Gastroesophageal sphincter (tissue), 4 donors: ENCODE data around the gene LIX1L. TPM values are rescaled to one million over a fixed set of nuclear protein-coding genes. Genes with fewer than 3 reads are reported as not detected.
"Not testable (repeated sequence)": the region's sequence is repeated elsewhere in the genome, so short reads cannot be mapped to it uniquely, and the experiment has no call there.

Experiments used
- ATAC-seq: fragments of 150-250 bp; one replicate; pipeline ENCODE4 v1.9.1; 2016; ENCODE audit warnings: mild to moderate bottlenecking, moderate library complexity
- H3K27ac ChIP-seq, 4 donors: fragments of 200-600 bp; sonication (generic) in 3 of 4; 1 replicate in 3 of 4; 2 replicates in 1 of 4; pipeline ENCODE4 v1.5.1; 2016 to 2019
- H3K27me3 ChIP-seq: fragments of 200-600 bp; sonication (generic); one replicate; pipeline ENCODE4 v1.5.1; 2019
- H3K36me3 ChIP-seq, 2 donors: fragments of 200-600 bp; sonication (generic); one replicate each; pipeline ENCODE4 v1.5.1; 2019; ENCODE audit warnings: control low read depth in 1 of 2
- H3K4me1 ChIP-seq, 3 donors: fragments of 200-600 bp; sonication (generic); 1 replicate in 2 of 3; 2 replicates in 1 of 3; pipeline ENCODE4 v1.5.1; 2016 to 2019; ENCODE audit warnings: control low read depth in 2 of 3
- H3K4me3 ChIP-seq, 2 donors: fragments of 200-600 bp; sonication (generic); one replicate each; pipeline ENCODE4 v1.5.1; 2019; ENCODE audit warnings: mild to moderate bottlenecking in 1 of 2, moderate library complexity in 1 of 2
- H3K9me3 ChIP-seq, 3 donors: fragments of 200-600 bp; sonication (generic); one replicate each; pipeline ENCODE4 v1.5.1; 2017 to 2019; ENCODE audit warnings: control low read depth in 2 of 3
- CTCF ChIP-seq, 4 experiments: fragments of 200-600 bp in 2 of 4; fragments of 450-650 bp in 2 of 4; sonication (generic) in 1 of 4; IDR thresholded peaks; one replicate each; pipeline ENCODE4 v1.5.1; 2017 to 2019; ENCODE audit warnings: antibody characterized with exemption in 4 of 4, mild to moderate bottlenecking in 2 of 4, moderate library complexity in 2 of 4
- EP300 ChIP-seq: sonication (generic); formaldehyde crosslinking; IDR thresholded peaks from one replicate; pipeline ENCODE4 v1.6.1; 2017; ENCODE audit warnings: antibody characterized with exemption, mild to moderate bottlenecking
- POLR2A ChIP-seq, 2 donors: fragments of 450-650 bp; IDR thresholded peaks; one replicate each; pipeline ENCODE4 v1.6.1; 2017; ENCODE audit warnings: antibody characterized with exemption in 2 of 2, mild to moderate bottlenecking in 2 of 2, moderate library complexity in 1 of 2
- POLR2AphosphoS5 ChIP-seq: sonication (generic); formaldehyde crosslinking; IDR thresholded peaks from one replicate; pipeline ENCODE4 v1.6.1; 2017; ENCODE audit warnings: antibody characterized with exemption
- WGBS, 2 donors: methylation state at CpG; one replicate each; pipeline ENCODE4 v1.1.5; 2018; ENCODE audit warnings: low coverage in 1 of 2; 5-methylcytosine and 5-hydroxymethylcytosine counted together
- total RNA-seq, 4 donors: library from RNA; depleted of rRNA; stranded (reverse); fragments of >200 nt; gene quantifications; one replicate each; pipeline ENCODE4 v1.1.0, GENCODE V29; 2016

LIX1L gene
- total RNA-seq, 4 donors from 2014 or later, result 37.8 to 53.5 (median 45.3) TPM

GRCh38 chr1:145927063-145927886 lies 30.5 kb downstream of the LIX1L start, which contains the start of gene RBM8A:
RBM8A (minus strand) TSS chr1:145927484; CDS start chr1:145927426, 58 bp downstream.
- Histone ChIP-seq H3K4me3 (peak within 1 kb of the TSS; percentile 64 to 77), H3K9me3 (no peaks in the 10 kb centered on the region), H3K36me3 (peaks cover 0 to 45% of the 10 kb centered on the region in 2 donors), H3K27me3 (no peaks in the 10 kb centered on the region), H3K27ac (peak within 1 kb of the TSS; percentile 88 to 98 (median 90)), H3K4me1 (peaks cover 3 to 24% (median 8%) of the 10 kb centered on the region in 3 donors)
- TF ChIP-seq EP300, result no peak
- TF ChIP-seq POLR2AphosphoS5, result peak; percentile 99
- peak; percentile 39 to 78 (median 64) for TF ChIP-seq CTCF (IDR thresholded peaks at IDR 0.05)
- peak; percentile 95 for TF ChIP-seq POLR2A (IDR thresholded peaks at IDR 0.05)
- ATAC-seq, result peak; percentile 100
- 0 to 1% methylated on average over 32 to 37 of the region's 41 CpGs for WGBS, 2 donors

GRCh38 chr1:145926686-145927062 lies 31.1 kb downstream of the LIX1L start:
- peak overlapping the region; percentile 88 to 98 (median 90) for H3K27ac ChIP-seq
- H3K4me1 ChIP-seq, result peaks cover 3 to 24% (median 8%) of the 10 kb centered on the region in 3 donors
- TF ChIP-seq EP300, result no peak
- no peak for TF ChIP-seq POLR2AphosphoS5
- TF ChIP-seq CTCF (IDR thresholded peaks at IDR 0.05), result no peak
- no peak for TF ChIP-seq POLR2A (IDR thresholded peaks at IDR 0.05)
- H3K27me3 ChIP-seq, result no peaks in the 10 kb centered on the region
- no peak for ATAC-seq
- H3K4me3 ChIP-seq, result peak overlapping the region; percentile 64 to 77
- 5 to 8% methylated on average over 18 to 19 of the region's 19 CpGs for WGBS, 2 donors
- H3K9me3 ChIP-seq, result no peaks in the 10 kb centered on the region
- H3K36me3 ChIP-seq, result peaks cover 0 to 42% of the 10 kb centered on the region in 2 donors

- H3K36me3 ChIP-seq, result peaks cover 0 to 30% of the 10 kb centered on the region in 2 donors
- H3K27me3 ChIP-seq, result no peaks in the 10 kb centered on the region
- peaks cover 7 to 37% (median 24%) of the 10 kb centered on the region in 3 donors for H3K4me1 ChIP-seq
- no peak for ATAC-seq
- H3K27ac ChIP-seq, result no peak overlapping the region
- H3K4me3 ChIP-seq, result no peak overlapping the region
- no peaks in the 10 kb centered on the region for H3K9me3 ChIP-seq
- WGBS, 2 donors, result 58 to 61% methylated on average over 2 of the region's 2 CpGs
- no peak for TF ChIP-seq EP300
- no peak for TF ChIP-seq POLR2A (IDR thresholded peaks at IDR 0.05)
- TF ChIP-seq POLR2AphosphoS5, result no peak
- TF ChIP-seq CTCF (IDR thresholded peaks at IDR 0.05), result no peak
Observed at GRCh38 chr1:145922266-145922665, 35.6 kb downstream of the LIX1L start.

GRCh38 chr1:145920297-145920696 lies 37.5 kb downstream of the LIX1L start:
- Histone ChIP-seq H3K4me1 (peaks cover 3 to 35% (median 22%) of the 10 kb centered on the region in 3 donors), H3K4me3 (peak overlapping the region in 1 of 2 donors; percentile 81), H3K36me3 (peaks cover 0 to 40% of the 10 kb centered on the region in 2 donors)
- not testable (repeated sequence) for H3K9me3 ChIP-seq, ATAC-seq, H3K27me3 ChIP-seq, H3K27ac ChIP-seq
- 88 to 95% methylated on average over 2 to 3 of the region's 4 CpGs for WGBS, 2 donors

GRCh38 chr1:145918992-145919939 lies 38.6 kb downstream of the LIX1L start:
- Histone ChIP-seq H3K27me3 (no peaks in the 10 kb centered on the region), H3K9me3 (no peaks in the 10 kb centered on the region), H3K4me3 (peak overlapping the region; percentile 74 to 81), H3K4me1 (peaks cover 3 to 35% (median 22%) of the 10 kb centered on the region in 3 donors), H3K36me3 (peaks cover 0 to 50% of the 10 kb centered on the region in 2 donors), H3K27ac (peak overlapping the region; percentile 43 to 92 (median 87))
- TF ChIP-seq POLR2AphosphoS5 (no peak), POLR2A (IDR thresholded peaks at IDR 0.05) (no peak), EP300 (no peak), CTCF (IDR thresholded peaks at IDR 0.05) (no peak)
- WGBS, 2 donors, result 0 to 3% methylated on average over 6 to 9 of the region's 33 CpGs
- ATAC-seq, result peak; percentile 9
